RWPE2 (cell line): ENCODE measurements around the gene MMP23B.

Experiments used
- ATAC-seq: fragments of 200-7000 bp; cut with Tn5 transposase; 3 replicates; pipeline ENCODE4 v1.9.1; 2021; ENCODE audit warnings: low read depth
- DNase-seq: peaks from one replicate; pipeline ENCODE4 v3.0.0-alpha.2; 2020; ENCODE audit warnings: low spot score
- H3K27ac ChIP-seq: fragments of 450-650 bp; 2 replicates; pipeline ENCODE4 v1.5.1; 2017; ENCODE audit warnings: mild to moderate bottlenecking; ENCODE audit not compliant: poor library complexity, severe bottlenecking
- H3K27me3 ChIP-seq: fragments of 250-450 bp; sonication (Bioruptor Pico); 2 replicates; pipeline ENCODE4 v1.5.1; 2021; ENCODE audit warnings: mild to moderate bottlenecking, moderate library complexity; ENCODE audit not compliant: insufficient read depth, poor library complexity, severe bottlenecking
- H3K36me3 ChIP-seq: fragments of 250-450 bp; sonication (Bioruptor Pico); 2 replicates; pipeline ENCODE4 v1.5.1; 2020; ENCODE audit warnings: low read depth, mild to moderate bottlenecking, moderate library complexity
- H3K4me1 ChIP-seq: fragments of 250-450 bp; sonication (Bioruptor Pico); 2 replicates; pipeline ENCODE4 v1.5.1; 2021; ENCODE audit warnings: mild to moderate bottlenecking, moderate library complexity; ENCODE audit not compliant: insufficient read depth, poor library complexity, severe bottlenecking
- H3K4me3 ChIP-seq: fragments of 250-450 bp; sonication (Bioruptor Pico); 2 replicates; pipeline ENCODE4 v1.5.1; 2021; ENCODE audit warnings: mild to moderate bottlenecking, moderate library complexity; ENCODE audit not compliant: severe bottlenecking
- H3K9me3 ChIP-seq: fragments of 250-450 bp; sonication (Bioruptor Pico); 2 replicates; pipeline ENCODE4 v1.5.1; 2021; ENCODE audit warnings: mild to moderate bottlenecking, moderate library complexity; ENCODE audit not compliant: severe bottlenecking
- TF ChIP-seq, protein P1 (sequence below): fragments of 450-650 bp; IDR thresholded peaks from one replicate; pipeline ENCODE4 v1.5.1; 2017; ENCODE audit warnings: mild to moderate bottlenecking, moderate library complexity; ENCODE audit not compliant: poor library complexity, severe bottlenecking

MMP23B gene

DNA sequence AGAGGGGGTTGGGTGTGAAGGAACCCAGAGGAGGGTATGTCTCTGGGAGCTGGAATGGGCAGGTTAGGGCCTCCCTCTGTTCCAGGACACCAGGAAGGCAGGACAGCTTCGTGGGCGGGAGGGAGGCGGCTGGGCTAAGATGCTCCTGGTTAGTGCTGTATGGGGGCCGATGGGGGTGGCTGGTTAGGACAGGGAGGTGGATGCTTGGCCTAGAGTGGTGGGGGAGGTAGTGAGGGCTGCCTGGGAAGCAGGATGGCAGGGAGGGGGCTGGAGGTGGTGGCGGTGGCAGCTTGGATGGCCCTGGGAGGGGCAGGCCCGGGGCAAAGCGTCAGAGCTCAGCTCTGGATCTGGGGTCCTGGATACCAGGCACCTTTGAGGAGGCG lies 6.2 kb upstream of the MMP23B start:
- H3K36me3 ChIP-seq = no peaks in the 10 kb centered on the region
- H3K27ac ChIP-seq = no peak overlapping the region
- H3K4me1 ChIP-seq = no peaks in the 10 kb centered on the region
- TF ChIP-seq, protein P1, sequence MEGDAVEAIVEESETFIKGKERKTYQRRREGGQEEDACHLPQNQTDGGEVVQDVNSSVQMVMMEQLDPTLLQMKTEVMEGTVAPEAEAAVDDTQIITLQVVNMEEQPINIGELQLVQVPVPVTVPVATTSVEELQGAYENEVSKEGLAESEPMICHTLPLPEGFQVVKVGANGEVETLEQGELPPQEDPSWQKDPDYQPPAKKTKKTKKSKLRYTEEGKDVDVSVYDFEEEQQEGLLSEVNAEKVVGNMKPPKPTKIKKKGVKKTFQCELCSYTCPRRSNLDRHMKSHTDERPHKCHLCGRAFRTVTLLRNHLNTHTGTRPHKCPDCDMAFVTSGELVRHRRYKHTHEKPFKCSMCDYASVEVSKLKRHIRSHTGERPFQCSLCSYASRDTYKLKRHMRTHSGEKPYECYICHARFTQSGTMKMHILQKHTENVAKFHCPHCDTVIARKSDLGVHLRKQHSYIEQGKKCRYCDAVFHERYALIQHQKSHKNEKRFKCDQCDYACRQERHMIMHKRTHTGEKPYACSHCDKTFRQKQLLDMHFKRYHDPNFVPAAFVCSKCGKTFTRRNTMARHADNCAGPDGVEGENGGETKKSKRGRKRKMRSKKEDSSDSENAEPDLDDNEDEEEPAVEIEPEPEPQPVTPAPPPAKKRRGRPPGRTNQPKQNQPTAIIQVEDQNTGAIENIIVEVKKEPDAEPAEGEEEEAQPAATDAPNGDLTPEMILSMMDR = no peak
- H3K4me3 ChIP-seq = no peak overlapping the region
- H3K27me3 ChIP-seq = peaks cover 5% of the 10 kb centered on the region
- ATAC-seq (no peak), DNase-seq (no peak)
- H3K9me3 ChIP-seq = no peaks in the 10 kb centered on the region

DNA sequence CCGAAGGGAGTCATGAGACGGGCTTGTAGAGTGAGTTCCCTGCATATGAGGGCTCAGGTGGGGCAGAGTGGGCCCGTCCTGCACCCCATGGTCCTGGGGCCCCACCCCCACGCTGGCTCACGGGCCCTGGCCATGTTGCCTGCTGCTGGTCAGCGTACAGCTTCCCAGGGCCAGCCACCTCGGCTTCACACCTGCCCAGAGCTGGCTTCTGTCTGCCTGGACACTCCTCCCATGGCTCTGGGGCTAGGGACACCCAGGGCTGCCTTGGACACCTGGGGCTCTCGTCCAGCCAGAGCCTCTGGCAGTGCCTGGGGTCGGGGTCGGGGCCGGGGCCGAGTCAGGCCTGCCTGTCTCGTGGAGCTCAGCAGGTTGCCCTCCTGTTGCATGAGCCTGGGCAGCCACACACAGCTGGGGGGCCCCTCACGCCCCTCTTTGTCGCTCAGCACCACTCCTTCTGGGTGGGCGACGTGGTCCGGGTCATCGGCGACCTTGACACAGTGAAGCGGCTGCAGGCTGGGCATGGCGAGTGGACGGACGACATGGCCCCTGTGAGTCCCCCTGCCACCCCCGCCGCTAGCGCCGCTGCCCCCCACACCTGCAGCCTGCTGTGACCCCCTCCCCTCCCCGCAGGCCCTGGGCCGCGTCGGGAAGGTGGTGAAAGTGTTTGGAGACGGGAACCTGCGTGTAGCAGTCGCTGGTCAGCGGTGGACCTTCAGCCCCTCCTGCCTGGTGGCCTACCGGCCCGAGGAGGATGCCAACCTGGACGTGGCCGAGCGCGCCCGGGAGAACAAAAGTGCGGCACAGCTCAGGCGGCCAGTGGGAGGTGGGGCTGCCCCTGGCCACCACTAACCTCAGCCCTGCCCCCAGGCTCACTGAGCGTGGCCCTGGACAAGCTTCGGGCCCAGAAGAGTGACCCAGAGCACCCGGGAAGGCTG lies 5.5 kb upstream of the MMP23B start:
- peak overlapping the region; percentile 28 for H3K27ac ChIP-seq
- H3K4me3 ChIP-seq = no peak overlapping the region
- H3K36me3 ChIP-seq = no peaks in the 10 kb centered on the region
- H3K9me3 ChIP-seq = no peaks in the 10 kb centered on the region
- H3K27me3 ChIP-seq = peaks cover 9% of the 10 kb centered on the region
- ATAC-seq (no peak), DNase-seq (peak; percentile 58)
- H3K4me1 ChIP-seq = no peaks in the 10 kb centered on the region
- TF ChIP-seq, protein P1 = no peak

GRCh38 chr1:1627261-1627828 lies 4.6 kb upstream of the MMP23B start:
- DNase-seq (peak; percentile 78), ATAC-seq (peak; percentile 78)
- Histone ChIP-seq H3K9me3 (no peaks in the 10 kb centered on the region), H3K27ac (peak overlapping the region; percentile 28), H3K4me1 (no peaks in the 10 kb centered on the region), H3K27me3 (peaks cover 17% of the 10 kb centered on the region), H3K4me3 (no peak overlapping the region), H3K36me3 (no peaks in the 10 kb centered on the region)
- TF ChIP-seq, protein P1 = no peak

DNA sequence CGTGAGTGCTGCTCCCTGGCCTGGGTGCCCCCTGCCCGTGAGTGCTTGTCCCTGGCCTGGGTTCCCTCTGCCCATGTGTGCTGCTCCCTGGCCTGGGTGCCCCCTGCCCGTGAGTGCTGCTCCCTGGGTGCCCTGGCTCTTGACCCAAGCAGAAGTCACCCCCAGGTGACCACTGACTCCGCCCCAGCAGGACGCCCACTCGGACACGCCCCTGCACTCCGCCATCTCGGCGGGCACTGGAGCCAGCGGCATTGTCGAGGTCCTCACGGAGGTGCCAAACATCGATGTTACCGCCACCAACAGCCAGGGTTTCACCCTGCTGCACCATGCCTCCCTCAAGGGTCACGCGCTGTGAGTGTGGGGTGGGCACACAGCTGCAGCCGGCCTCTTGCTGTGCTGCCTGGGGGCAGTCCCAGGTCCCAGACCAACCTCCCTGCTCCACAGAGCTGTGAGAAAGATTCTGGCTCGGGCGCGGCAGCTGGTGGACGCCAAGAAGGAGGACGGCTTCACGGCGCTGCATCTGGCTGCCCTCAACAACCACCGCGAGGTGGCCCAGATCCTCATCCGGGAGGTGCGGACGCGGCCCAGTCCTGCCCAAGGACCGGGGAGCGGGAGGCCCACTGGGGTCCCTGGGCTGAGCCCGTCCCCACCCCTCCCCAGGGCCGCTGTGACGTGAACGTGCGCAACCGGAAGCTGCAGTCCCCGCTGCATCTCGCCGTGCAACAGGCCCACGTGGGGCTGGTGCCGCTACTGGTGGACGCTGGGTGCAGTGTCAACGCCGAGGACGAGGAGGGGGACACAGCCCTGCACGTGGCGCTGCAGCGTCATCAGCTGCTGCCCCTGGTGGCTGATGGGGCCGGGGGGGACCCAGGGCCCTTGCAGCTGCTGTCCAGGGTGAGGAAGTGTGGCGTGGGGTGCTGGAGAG lies 3.9 kb upstream of the MMP23B start:
- ATAC-seq = no peak
- no peaks in the 10 kb centered on the region for H3K4me1 ChIP-seq
- H3K4me3 ChIP-seq = no peak overlapping the region

More for the DNA sequence above, 3.9 kb upstream of the MMP23B start:
- peak overlapping the region; percentile 28 for H3K27ac ChIP-seq
- no peaks in the 10 kb centered on the region for H3K36me3 ChIP-seq
- DNase-seq = peak; percentile 66
- H3K27me3 ChIP-seq = peaks cover 18% of the 10 kb centered on the region
- TF ChIP-seq, protein P1 = no peak
- no peaks in the 10 kb centered on the region for H3K9me3 ChIP-seq
